SH-SY5Y (cell line): ENCODE measurements around the gene MLH3.
A peak's percentile ranks its signal among the peaks of the same experiment; 100 is the strongest.

Experiments used
- GATA2 ChIP-seq: IDR thresholded peaks from 2 replicates; pipeline ENCODE4 v1.6.1; 2011; ENCODE audit warnings: mild to moderate bottlenecking, low read depth, low read length
- GATA3 ChIP-seq: IDR thresholded peaks from 2 replicates; pipeline ENCODE4 v1.6.1; 2011; ENCODE audit warnings: low read depth, mild to moderate bottlenecking, low read length, moderate library complexity

DNA sequence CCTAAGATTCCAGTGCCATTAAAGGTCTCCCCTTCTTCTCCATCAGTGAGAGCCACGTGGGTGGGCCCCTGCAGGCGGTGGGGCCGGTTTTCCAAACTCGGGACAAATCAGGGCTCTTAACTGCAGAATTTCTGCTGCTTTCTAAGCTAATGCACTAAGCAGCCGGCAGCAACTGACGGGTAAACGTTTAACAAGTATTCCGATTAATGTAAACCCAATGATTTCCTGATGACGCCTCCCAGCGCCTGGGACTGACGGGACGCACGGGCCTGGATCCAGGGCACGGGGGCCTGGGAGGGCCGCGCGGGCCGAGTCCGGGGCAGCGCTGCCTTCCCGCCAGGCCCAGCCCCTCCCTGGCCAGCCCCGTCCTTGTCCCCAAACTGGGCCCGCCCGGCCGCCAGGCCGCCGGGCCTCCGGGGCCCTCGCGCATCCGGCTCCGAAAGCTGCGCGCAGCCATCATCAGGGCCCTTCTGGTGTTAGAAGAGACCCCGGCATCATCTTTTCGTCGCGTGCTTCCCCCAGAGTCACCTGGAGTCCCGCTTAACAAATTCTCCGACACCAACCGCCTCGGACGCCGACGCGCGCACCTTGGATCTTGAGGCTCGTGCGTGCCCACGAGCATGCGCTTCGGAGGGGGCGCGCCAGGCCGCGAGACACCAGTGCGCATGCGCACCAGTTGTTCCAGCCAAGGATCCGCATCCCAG lies at the start of gene MLH3:
- TF ChIP-seq GATA3 (no peak), GATA2 (peak; percentile 11; the same call in 1 of the 2 replicates)
